Suprapubic skin (tissue), 4 donors: ENCODE data around the gene CMTM8.

Source experiments
- CTCF ChIP-seq, 2 donors: fragments of 200-600 bp in 1 of 2; fragments of 450-650 bp in 1 of 2; sonication (generic) in 1 of 2; IDR thresholded peaks; one replicate each; pipeline ENCODE4 v1.5.1; 2016 to 2019; ENCODE audit warnings: antibody characterized with exemption in 2 of 2, mild to moderate bottlenecking in 1 of 2, moderate library complexity in 1 of 2
- EP300 ChIP-seq: sonication (generic); formaldehyde crosslinking; IDR thresholded peaks from one replicate; pipeline ENCODE4 v1.6.1; 2017; ENCODE audit warnings: antibody characterized with exemption
- POLR2A ChIP-seq, 2 donors: fragments of 450-650 bp; IDR thresholded peaks; one replicate each; pipeline ENCODE4 v1.6.1; 2017; ENCODE audit warnings: antibody characterized with exemption in 2 of 2, mild to moderate bottlenecking in 2 of 2, moderate library complexity in 2 of 2
- POLR2AphosphoS5 ChIP-seq, 3 donors: sonication (generic); formaldehyde crosslinking; IDR thresholded peaks; one replicate each; pipeline ENCODE4 v1.6.1; 2017; ENCODE audit warnings: antibody characterized with exemption in 3 of 3

GRCh38 chr3:32226875-32227500, 11.5 kb upstream of the CMTM8 start:
- TF ChIP-seq CTCF (IDR thresholded peaks at IDR 0.05) (no peak), POLR2A (IDR thresholded peaks at IDR 0.05) (no peak), EP300 (no peak), POLR2AphosphoS5 (IDR thresholded peaks at IDR 0.05) (no peak)
